Left ventricle myocardium superior (tissue), 1 donor: ENCODE data around the gene SAMD5. TPM values are rescaled to one million over a fixed set of nuclear protein-coding genes. Genes with fewer than 3 reads are reported as not detected.
"Not testable (repeated sequence)": the region's sequence is repeated elsewhere in the genome, so short reads cannot be mapped to it uniquely, and the experiment has no call there.

Source experiments
- ATAC-seq: fragments of 200-7000 bp; cut with Tn5 transposase; one replicate; pipeline ENCODE4 v1.9.1; 2020; ENCODE audit warnings: mild to moderate bottlenecking, moderate library complexity
- DNase-seq: peaks from one replicate; pipeline ENCODE4 v3.0.0-alpha.2; 2020
- intact Hi-C: fragments of 100-400 bp; cut with micrococcal nuclease; formaldehyde crosslinking; loops from one replicate; pipeline ENCODE4 v1.11.0; 2022
- total RNA-seq: library from RNA; stranded (reverse); fragmentation: NEBNext Ultra II Directional; extraction: Animal tissue kit (Norgen Biotek cat#: 25700); gene quantifications from one replicate; pipeline ENCODE4 v1.2.1, GENCODE V29; 2021
- donor health status: DM: no; HTN: yes; CAD: no; lungs with severe emphysema.

SAMD5 gene
- total RNA-seq, 1 donor from 2014 or later, result 0.67 TPM

- ATAC-seq, result no peak
- no peak for DNase-seq
- intact Hi-C loops, result no loop called here
Observed at GRCh38 chr6:147525519-147526209, 17.2 kb downstream of the SAMD5 start.

GRCh38 chr6:147527197-147527596, 18.7 kb downstream of the SAMD5 start:
- DNase-seq (no peak), ATAC-seq (no peak)
- intact Hi-C loops, result no loop called here

- no peak for DNase-seq
- intact Hi-C loops, result no loop called here
- ATAC-seq, result no peak
Observed at GRCh38 chr6:147528511-147529145, 20.1 kb downstream of the SAMD5 start.

- ATAC-seq, result no peak
- intact Hi-C loops, result no loop called here
- no peak for DNase-seq
Observed at GRCh38 chr6:147530132-147531060, 21.9 kb downstream of the SAMD5 start.

- DNase-seq, result no peak
- intact Hi-C loops, result no loop called here
- ATAC-seq, result no peak
Observed at GRCh38 chr6:147531321-147531720, 22.8 kb downstream of the SAMD5 start.

GRCh38 chr6:147534116-147534860, 25.8 kb downstream of the SAMD5 start:
- intact Hi-C loops, result no loop called here
- no peak for DNase-seq
- no peak for ATAC-seq

GRCh38 chr6:147538821-147539220, 30.3 kb downstream of the SAMD5 start:
- intact Hi-C loops, result no loop called here
- no peak for DNase-seq
- ATAC-seq, result no peak

GRCh38 chr6:147540075-147540474, 31.6 kb downstream of the SAMD5 start:
- no peak for ATAC-seq

GRCh38 chr6:147542436-147542835, 33.9 kb downstream of the SAMD5 start:
- ATAC-seq, intact Hi-C loops, DNase-seq: not testable (repeated sequence)

More at GRCh38 chr6:147540075-147540474, 31.6 kb downstream of the SAMD5 start:
- intact Hi-C loops, result no loop called here
- DNase-seq, result no peak

- DNase-seq, result no peak
- intact Hi-C loops, result no loop called here
- no peak for ATAC-seq
Observed at GRCh38 chr6:147544420-147544819, 35.9 kb downstream of the SAMD5 start.

- intact Hi-C loops, result no loop called here
- DNase-seq, result no peak
- ATAC-seq, result peak; percentile 69
Observed at GRCh38 chr6:147546501-147547368, 38.2 kb downstream of the SAMD5 start.

- peak; percentile 38 for ATAC-seq
- intact Hi-C loops, result no loop called here
- no peak for DNase-seq
Observed at GRCh38 chr6:147547369-147547902, 38.9 kb downstream of the SAMD5 start.

GRCh38 chr6:147548921-147549475, 40.5 kb downstream of the SAMD5 start:
- DNase-seq (no peak), ATAC-seq (no peak)
- intact Hi-C loops, result no loop called here

GRCh38 chr6:147549531-147549930, 41.0 kb downstream of the SAMD5 start:
- intact Hi-C loops, result no loop called here
- DNase-seq (no peak), ATAC-seq (no peak)

- intact Hi-C loops, result no loop called here
- no peak for ATAC-seq
- DNase-seq, result no peak
Observed at GRCh38 chr6:147551976-147552375, 43.5 kb downstream of the SAMD5 start.

GRCh38 chr6:147553099-147553498, 44.6 kb downstream of the SAMD5 start:
- ATAC-seq (no peak), DNase-seq (no peak)
- intact Hi-C loops, result no loop called here

- intact Hi-C loops, result no loop called here
Observed at GRCh38 chr6:147554281-147554680, 45.8 kb downstream of the SAMD5 start.

GRCh38 chr6:147559006-147559405, 50.5 kb downstream of the SAMD5 start:
- intact Hi-C loops, result no loop called here
- DNase-seq (no peak), ATAC-seq (no peak)

More at GRCh38 chr6:147554281-147554680, 45.8 kb downstream of the SAMD5 start:
- DNase-seq, result no peak
- peak; percentile 70 for ATAC-seq
